Thymus (tissue), 11 donors: ENCODE results near the gene LETM1. TPM values are rescaled to one million over a fixed set of nuclear protein-coding genes. Genes with fewer than 3 reads are reported as not detected.
A peak's percentile ranks its signal among the peaks of the same experiment; 100 is the strongest.

ENCODE experiments used
- DNase-seq, 9 donors: peaks; one replicate each; pipeline ENCODE4 v3.0.0-alpha.2; 2013; ENCODE audit warnings: low spot score in 9 of 9, low read depth in 6 of 9, missing footprints in 1 of 9
- H3K27ac ChIP-seq, 2 donors: one replicate each; pipeline ENCODE4 v1.5.1; 2013; ENCODE audit warnings: control low read depth in 1 of 2, low read depth in 1 of 2, low read length in 1 of 2, mild to moderate bottlenecking in 1 of 2, moderate library complexity in 1 of 2
- H3K27me3 ChIP-seq, 2 donors: one replicate each; pipeline ENCODE4 v1.5.1; 2013; ENCODE audit warnings: low read length in 1 of 2; ENCODE audit not compliant: control insufficient read depth in 2 of 2, insufficient read depth in 1 of 2
- H3K36me3 ChIP-seq, 2 donors: one replicate each; pipeline ENCODE4 v1.5.1; 2013; ENCODE audit warnings: low read length in 1 of 2, mild to moderate bottlenecking in 1 of 2, moderate library complexity in 1 of 2; ENCODE audit not compliant: control insufficient read depth in 2 of 2, insufficient read depth in 2 of 2
- H3K4me1 ChIP-seq, 2 donors: one replicate each; pipeline ENCODE4 v1.5.1; 2013; ENCODE audit warnings: low read length in 2 of 2; ENCODE audit not compliant: control insufficient read depth in 2 of 2, insufficient read depth in 2 of 2
- H3K4me3 ChIP-seq, 2 donors: one replicate each; pipeline ENCODE4 v1.5.1; 2013; ENCODE audit warnings: low read length in 2 of 2, control low read depth in 1 of 2, mild to moderate bottlenecking in 1 of 2
- H3K9me3 ChIP-seq, 2 donors: one replicate each; pipeline ENCODE4 v1.5.1; 2013; ENCODE audit warnings: low read length in 1 of 2, mild to moderate bottlenecking in 1 of 2; ENCODE audit not compliant: control insufficient read depth in 2 of 2, insufficient read depth in 1 of 2
- WGBS: extraction: QIAGEN DNeasy Blood & Tissue Kit; methylation state at CpG from one replicate; pipeline ENCODE4 v1.1.7; 2013; 5-methylcytosine and 5-hydroxymethylcytosine counted together
- polyA plus RNA-seq: library from polyadenylated mRNA; stranded (reverse); fragments of 200-250 nt; gene quantifications from one replicate; pipeline ENCODE4 v1.2.3, GENCODE V29; 2013
- total RNA-seq: library from RNA; stranded (reverse); fragments of 120-200 nt; gene quantifications from one replicate; pipeline ENCODE4 v1.2.4, GENCODE V29; 2013
- donor health status: healthy.

Gene LETM1
- total and polyA plus RNA-seq, 2 donors: 16.8 to 68.3 TPM

- no peak for DNase-seq
- Histone ChIP-seq H3K27me3 (no peaks in the 10 kb centered on the region), H3K36me3 (peaks cover 67 to 76% of the 10 kb centered on the region in 2 donors), H3K4me3 (no peak overlapping the region), H3K9me3 (no peaks in the 10 kb centered on the region), H3K4me1 (peaks cover 0 to 25% of the 10 kb centered on the region in 2 donors), H3K27ac (peak overlapping the region; percentile 18 to 30)
- 94% methylated on average over 11 of the region's 11 CpGs for WGBS
Measured at GRCh38 chr4:1812720-1813119, 43.2 kb downstream of the LETM1 start.

DNA sequence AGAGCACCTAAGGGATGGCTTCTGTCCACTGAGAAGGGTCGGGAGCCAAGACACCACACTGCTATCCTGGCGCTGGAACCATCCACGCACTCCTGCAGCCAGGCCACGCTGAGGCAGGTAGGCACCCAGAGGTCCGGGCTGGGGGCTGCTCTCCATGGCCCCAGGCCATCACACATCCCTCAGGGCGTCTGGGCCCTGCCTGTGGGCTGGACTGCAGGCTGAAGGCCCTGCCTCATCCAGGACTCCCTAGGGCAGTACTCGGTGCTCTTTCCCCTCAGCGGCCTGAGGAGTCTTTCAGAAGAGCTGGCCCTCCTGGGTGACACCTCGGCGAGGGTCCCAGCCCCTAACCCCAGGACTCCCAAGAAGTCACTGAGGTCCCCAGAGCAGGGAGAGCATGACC is 45.2 kb downstream of the LETM1 start:
- H3K36me3 ChIP-seq: peaks cover 53 to 56% of the 10 kb centered on the region in 2 donors
- 97% methylated on average over 10 of the region's 10 CpGs for WGBS
- DNase-seq: no peak
- H3K9me3 ChIP-seq: no peaks in the 10 kb centered on the region
- no peak overlapping the region for H3K4me3 ChIP-seq
- H3K4me1 ChIP-seq: peaks cover 0 to 26% of the 10 kb centered on the region in 2 donors
- H3K27ac ChIP-seq: no peak overlapping the region
- no peaks in the 10 kb centered on the region for H3K27me3 ChIP-seq

GRCh38 chr4:1809754-1810502 is 46.0 kb downstream of the LETM1 start:
- H3K9me3 ChIP-seq: no peaks in the 10 kb centered on the region
- peak overlapping the region in 1 of 2 donors; percentile 55 for H3K27ac ChIP-seq
- peaks cover 45 to 48% of the 10 kb centered on the region in 2 donors for H3K36me3 ChIP-seq
- WGBS: 47% methylated on average over 15 of the region's 15 CpGs
- peaks cover 0 to 21% of the 10 kb centered on the region in 2 donors for H3K4me1 ChIP-seq
- no peaks in the 10 kb centered on the region for H3K27me3 ChIP-seq
- no peak overlapping the region for H3K4me3 ChIP-seq
- DNase-seq: peak in 4 of 9 donors; percentile 71 to 84 (median 76)

- H3K27ac ChIP-seq: peak overlapping the region in 1 of 2 donors; percentile 55
- H3K27me3 ChIP-seq: no peaks in the 10 kb centered on the region
- peaks cover 37 to 40% of the 10 kb centered on the region in 2 donors for H3K36me3 ChIP-seq
- WGBS: 97% methylated on average over 11 of the region's 11 CpGs
- peaks cover 0 to 21% of the 10 kb centered on the region in 2 donors for H3K4me1 ChIP-seq
- no peaks in the 10 kb centered on the region for H3K9me3 ChIP-seq
- no peak overlapping the region for H3K4me3 ChIP-seq
- no peak for DNase-seq
Measured at GRCh38 chr4:1808851-1809753, 46.9 kb downstream of the LETM1 start.

- no peak for DNase-seq
- H3K27ac ChIP-seq: no peak overlapping the region
- peaks cover 30 to 33% of the 10 kb centered on the region in 2 donors for H3K36me3 ChIP-seq
- peaks cover 0 to 21% of the 10 kb centered on the region in 2 donors for H3K4me1 ChIP-seq
- 96% methylated on average over 6 of the region's 6 CpGs for WGBS
- H3K4me3 ChIP-seq: no peak overlapping the region
- no peaks in the 10 kb centered on the region for H3K9me3 ChIP-seq
- H3K27me3 ChIP-seq: no peaks in the 10 kb centered on the region
Measured at GRCh38 chr4:1808396-1808795, 47.6 kb downstream of the LETM1 start.

DNA sequence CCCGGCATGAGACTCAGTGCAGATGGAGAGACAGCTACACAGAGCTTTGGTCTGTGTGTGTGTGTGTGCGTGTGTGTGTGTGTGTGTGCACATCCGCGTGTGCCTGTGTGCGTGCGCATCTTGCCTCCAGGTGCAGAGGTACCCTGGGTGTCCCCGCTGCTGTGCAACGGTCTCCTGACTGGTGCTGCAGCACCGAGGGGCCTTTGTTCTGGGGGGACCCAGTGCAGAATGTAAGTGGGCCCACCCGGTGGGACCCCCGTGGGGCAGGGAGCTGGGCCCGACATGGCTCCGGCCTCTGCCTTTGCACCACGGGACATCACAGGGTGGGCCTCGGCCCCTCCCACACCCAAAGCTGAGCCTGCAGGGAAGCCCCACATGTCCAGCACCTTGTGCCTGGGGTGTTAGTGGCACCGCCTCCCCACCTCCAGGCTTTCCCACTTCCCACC is 48.6 kb downstream of the LETM1 start:
- Histone ChIP-seq H3K27ac (peak overlapping the region; percentile 26 to 40), H3K27me3 (no peaks in the 10 kb centered on the region), H3K9me3 (no peaks in the 10 kb centered on the region), H3K4me1 (peaks cover 0 to 21% of the 10 kb centered on the region in 2 donors), H3K4me3 (no peak overlapping the region), H3K36me3 (peaks cover 19 to 22% of the 10 kb centered on the region in 2 donors)
- peak in 6 of 9 donors; percentile 46 to 81 (median 60) for DNase-seq
- WGBS: 78% methylated on average over 16 of the region's 16 CpGs

DNA sequence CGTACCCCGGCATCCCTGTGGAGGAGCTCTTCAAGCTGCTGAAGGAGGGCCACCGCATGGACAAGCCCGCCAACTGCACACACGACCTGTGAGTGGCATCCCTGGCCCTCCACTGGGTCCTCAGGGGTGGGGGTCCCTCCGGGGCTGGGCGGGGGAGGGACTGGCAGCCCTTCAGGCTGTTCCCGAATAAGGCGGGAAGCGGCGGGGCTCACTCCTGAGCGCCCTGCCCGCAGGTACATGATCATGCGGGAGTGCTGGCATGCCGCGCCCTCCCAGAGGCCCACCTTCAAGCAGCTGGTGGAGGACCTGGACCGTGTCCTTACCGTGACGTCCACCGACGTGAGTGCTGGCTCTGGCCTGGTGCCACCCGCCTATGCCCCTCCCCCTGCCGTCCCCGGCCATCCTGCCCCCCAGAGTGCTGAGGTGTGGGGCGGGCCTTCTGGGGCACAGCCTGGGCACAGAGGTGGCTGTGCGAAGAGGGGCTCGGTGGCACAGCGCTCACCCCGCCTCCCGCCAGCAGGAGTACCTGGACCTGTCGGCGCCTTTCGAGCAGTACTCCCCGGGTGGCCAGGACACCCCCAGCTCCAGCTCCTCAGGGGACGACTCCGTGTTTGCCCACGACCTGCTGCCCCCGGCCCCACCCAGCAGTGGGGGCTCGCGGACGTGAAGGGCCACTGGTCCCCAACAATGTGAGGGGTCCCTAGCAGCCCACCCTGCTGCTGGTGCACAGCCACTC is 49.2 kb downstream of the LETM1 start:
- H3K4me1 ChIP-seq: peaks cover 0 to 21% of the 10 kb centered on the region in 2 donors
- no peaks in the 10 kb centered on the region for H3K9me3 ChIP-seq
- H3K4me3 ChIP-seq: no peak overlapping the region
- WGBS: 96% methylated on average over 41 of the region's 41 CpGs
- no peak overlapping the region for H3K27ac ChIP-seq
- H3K36me3 ChIP-seq: peaks cover 19 to 21% of the 10 kb centered on the region in 2 donors
- no peak for DNase-seq
- no peaks in the 10 kb centered on the region for H3K27me3 ChIP-seq

- no peaks in the 10 kb centered on the region for H3K9me3 ChIP-seq
- no peaks in the 10 kb centered on the region for H3K27me3 ChIP-seq
- H3K27ac ChIP-seq: no peak overlapping the region
- no peak overlapping the region for H3K4me3 ChIP-seq
- H3K4me1 ChIP-seq: peaks cover 0 to 21% of the 10 kb centered on the region in 2 donors
- peaks cover 15 to 16% of the 10 kb centered on the region in 2 donors for H3K36me3 ChIP-seq
- WGBS: 96% methylated on average over 11 of the region's 11 CpGs
- DNase-seq: no peak
Measured at GRCh38 chr4:1806223-1806564, 49.8 kb downstream of the LETM1 start.
